Neuron (in vitro differentiated cells): Measurements from ENCODE around the gene F8A3.
"Not testable (repeated sequence)": the region's sequence is repeated elsewhere in the genome, so short reads cannot be mapped to it uniquely, and the experiment has no call there.

Source experiments
- H2AFZ ChIP-seq: one replicate; pipeline ENCODE4 v1.6.1; 2013; ENCODE audit warnings: low read depth, mild to moderate bottlenecking, inconsistent platforms, low read length, moderate library complexity
- H3K27me3 ChIP-seq: one replicate; pipeline ENCODE4 v1.6.1; 2013; ENCODE audit warnings: low read length; ENCODE audit not compliant: insufficient read depth
- H3K36me3 ChIP-seq: one replicate; pipeline ENCODE4 v1.6.1; 2013; ENCODE audit warnings: low read length; ENCODE audit not compliant: insufficient read depth
- H3K4me1 ChIP-seq: one replicate; pipeline ENCODE4 v1.6.1; 2013; ENCODE audit warnings: low read length; ENCODE audit not compliant: insufficient read depth
- H3K4me3 ChIP-seq: 2 replicates; pipeline ENCODE4 v1.5.1; 2013; ENCODE audit warnings: mild to moderate bottlenecking, low read length, moderate library complexity
- H3K9me3 ChIP-seq: one replicate; pipeline ENCODE4 v1.6.1; 2013; ENCODE audit warnings: low read length

Gene F8A3

GRCh38 chrX:155458471-155458870 is at the start of gene F8A3:
TSS of gene F8A3 (minus strand) at chrX:155458620. CDS start at chrX:155458600, 20 bp downstream.
- H3K36me3 ChIP-seq, H3K9me3 ChIP-seq, H3K27me3 ChIP-seq, H3K4me3 ChIP-seq, H3K4me1 ChIP-seq, H2AFZ ChIP-seq: not testable (repeated sequence)

- H3K27me3 ChIP-seq, result no peaks in the 10 kb centered on the region
- peaks cover 8% of the 10 kb centered on the region for H3K36me3 ChIP-seq
- no peaks in the 10 kb centered on the region for H3K9me3 ChIP-seq
- H3K4me3 ChIP-seq, result no peak overlapping the region
- H2AFZ ChIP-seq, result no peak overlapping the region
- no peaks in the 10 kb centered on the region for H3K4me1 ChIP-seq
Observed at GRCh38 chrX:155505296-155505695, 46.9 kb upstream of the F8A3 start.

GRCh38 chrX:155495134-155495533 is 36.7 kb upstream of the F8A3 start:
- not testable (repeated sequence) for H3K4me3 ChIP-seq, H3K4me1 ChIP-seq, H3K36me3 ChIP-seq, H3K9me3 ChIP-seq, H2AFZ ChIP-seq, H3K27me3 ChIP-seq

GRCh38 chrX:155491421-155491820 is 33.0 kb upstream of the F8A3 start:
- not testable (repeated sequence) for H3K4me3 ChIP-seq, H3K4me1 ChIP-seq, H2AFZ ChIP-seq, H3K9me3 ChIP-seq, H3K27me3 ChIP-seq, H3K36me3 ChIP-seq

- H2AFZ ChIP-seq, H3K4me1 ChIP-seq: not testable (repeated sequence)
Observed at GRCh38 chrX:155477136-155477535, 18.7 kb upstream of the F8A3 start.

GRCh38 chrX:155466269-155466938 is 8.0 kb upstream of the F8A3 start:
- H3K27me3 ChIP-seq, H2AFZ ChIP-seq, H3K4me1 ChIP-seq, H3K36me3 ChIP-seq, H3K9me3 ChIP-seq, H3K4me3 ChIP-seq: not testable (repeated sequence)

More at GRCh38 chrX:155477136-155477535, 18.7 kb upstream of the F8A3 start:
- H3K9me3 ChIP-seq, H3K36me3 ChIP-seq, H3K27me3 ChIP-seq, H3K4me3 ChIP-seq: not testable (repeated sequence)

GRCh38 chrX:155460501-155460900 is 2.1 kb upstream of the F8A3 start:
- not testable (repeated sequence) for H3K9me3 ChIP-seq, H3K4me3 ChIP-seq, H3K27me3 ChIP-seq

GRCh38 chrX:155457761-155458447 is 516 bp downstream of the F8A3 start:
- H2AFZ ChIP-seq, H3K9me3 ChIP-seq, H3K27me3 ChIP-seq, H3K4me3 ChIP-seq, H3K36me3 ChIP-seq, H3K4me1 ChIP-seq: not testable (repeated sequence)

More at GRCh38 chrX:155460501-155460900, 2.1 kb upstream of the F8A3 start:
- H2AFZ ChIP-seq, H3K4me1 ChIP-seq, H3K36me3 ChIP-seq: not testable (repeated sequence)

- no peaks in the 10 kb centered on the region for H3K27me3 ChIP-seq
- no peaks in the 10 kb centered on the region for H3K4me1 ChIP-seq
- H3K36me3 ChIP-seq, result no peaks in the 10 kb centered on the region
- no peak overlapping the region for H2AFZ ChIP-seq
- no peak overlapping the region for H3K4me3 ChIP-seq
- H3K9me3 ChIP-seq, result peaks cover 3% of the 10 kb centered on the region
Observed at GRCh38 chrX:155441097-155441496, 17.3 kb downstream of the F8A3 start.

- Histone ChIP-seq H3K4me1 (no peaks in the 10 kb centered on the region), H3K27me3 (no peaks in the 10 kb centered on the region), H2AFZ (no peak overlapping the region), H3K9me3 (no peaks in the 10 kb centered on the region), H3K4me3 (no peak overlapping the region), H3K36me3 (no peaks in the 10 kb centered on the region)
Observed at GRCh38 chrX:155435744-155436112, 22.7 kb downstream of the F8A3 start.

GRCh38 chrX:155434906-155435743 is 23.3 kb downstream of the F8A3 start:
- Histone ChIP-seq H3K36me3 (no peaks in the 10 kb centered on the region), H3K4me3 (no peak overlapping the region), H2AFZ (no peak overlapping the region), H3K9me3 (no peaks in the 10 kb centered on the region), H3K27me3 (no peaks in the 10 kb centered on the region), H3K4me1 (no peaks in the 10 kb centered on the region)

- no peaks in the 10 kb centered on the region for H3K9me3 ChIP-seq
- H3K4me3 ChIP-seq, result no peak overlapping the region
- H3K4me1 ChIP-seq, result no peaks in the 10 kb centered on the region
- H2AFZ ChIP-seq, result no peak overlapping the region
- H3K36me3 ChIP-seq, result no peaks in the 10 kb centered on the region
- H3K27me3 ChIP-seq, result no peaks in the 10 kb centered on the region
Observed at GRCh38 chrX:155417769-155418168, 40.7 kb downstream of the F8A3 start.
